Forelimb muscle (tissue), 1 donor: ENCODE measurements around the gene ACOT8. TPM values are rescaled to one million over a fixed set of nuclear protein-coding genes. Genes with fewer than 3 reads are reported as not detected.
A peak's percentile ranks its signal among the peaks of the same experiment; 100 is the strongest.
"Not testable (repeated sequence)": the region's sequence is repeated elsewhere in the genome, so short reads cannot be mapped to it uniquely, and the experiment has no call there.

Experiments
- DNase-seq: peaks from one replicate; pipeline ENCODE4 v3.0.0-alpha.2; 2013; ENCODE audit warnings: low read depth
- polyA plus RNA-seq: library from polyadenylated mRNA; unstranded; fragments of 120-200 nt; gene quantifications from one replicate; pipeline ENCODE4 v1.2.1, GENCODE V29; 2013; ENCODE audit not compliant: insufficient read length

ACOT8 gene
- polyA plus RNA-seq, 1 donor, result 23.4 TPM

DNA sequence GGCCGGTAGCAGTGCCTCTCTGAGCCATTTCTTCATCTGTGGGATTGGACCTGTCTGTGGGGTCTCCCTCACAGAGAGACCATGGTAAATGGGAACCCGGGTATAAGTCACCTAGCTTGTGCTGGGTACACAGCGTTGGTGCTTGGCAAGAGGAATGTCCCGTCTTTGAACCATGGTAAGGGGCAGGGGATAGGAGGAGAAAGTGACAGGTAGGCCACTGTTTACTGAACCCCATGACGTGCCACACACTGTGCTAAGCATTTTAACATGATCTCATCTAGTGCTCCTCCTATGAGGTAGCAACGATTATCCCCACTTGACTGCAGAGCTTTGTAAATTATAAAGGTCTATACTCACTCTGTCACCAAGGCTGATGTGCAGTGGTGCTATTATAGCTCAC lies 29.5 kb downstream of the ACOT8 start:
- DNase-seq, result no peak

DNA sequence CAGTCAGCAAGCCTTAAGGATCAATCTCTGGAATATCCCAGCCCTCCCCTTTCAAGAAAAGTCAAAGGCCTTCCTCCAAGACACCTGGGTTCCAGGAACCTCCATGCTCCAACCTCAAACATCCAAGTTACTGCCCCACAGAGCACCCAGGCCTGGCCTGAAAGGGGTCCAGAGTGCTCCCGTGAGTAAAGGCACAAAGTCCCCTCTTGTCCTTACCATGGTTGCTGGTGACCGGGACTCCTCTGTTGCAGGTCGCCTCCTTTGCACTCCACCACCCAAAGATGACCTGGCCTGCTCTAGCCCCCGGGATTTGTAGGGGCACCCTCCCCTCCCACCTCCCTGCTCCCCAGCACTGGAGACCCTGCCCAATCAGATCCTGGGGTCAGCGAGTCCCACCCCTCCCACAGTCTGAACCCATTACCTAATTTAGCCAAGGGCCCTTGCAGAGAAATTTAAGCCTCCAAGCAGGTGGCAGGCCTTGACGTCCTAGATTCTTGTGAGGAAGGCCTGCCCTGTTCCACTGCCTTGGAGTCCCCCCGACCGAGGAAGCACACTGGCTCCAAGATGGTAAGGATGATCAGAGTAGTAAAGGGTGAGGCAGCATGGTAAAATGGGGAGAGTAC lies 30.1 kb downstream of the ACOT8 start, which contains the start of gene TNNC2:
Gene TNNC2, minus strand, starts transcription at position 283 of the 623 bp plus-strand sequence. Its CDS starts 64 bp downstream, at position 219.
- DNase-seq, result no peak

DNA sequence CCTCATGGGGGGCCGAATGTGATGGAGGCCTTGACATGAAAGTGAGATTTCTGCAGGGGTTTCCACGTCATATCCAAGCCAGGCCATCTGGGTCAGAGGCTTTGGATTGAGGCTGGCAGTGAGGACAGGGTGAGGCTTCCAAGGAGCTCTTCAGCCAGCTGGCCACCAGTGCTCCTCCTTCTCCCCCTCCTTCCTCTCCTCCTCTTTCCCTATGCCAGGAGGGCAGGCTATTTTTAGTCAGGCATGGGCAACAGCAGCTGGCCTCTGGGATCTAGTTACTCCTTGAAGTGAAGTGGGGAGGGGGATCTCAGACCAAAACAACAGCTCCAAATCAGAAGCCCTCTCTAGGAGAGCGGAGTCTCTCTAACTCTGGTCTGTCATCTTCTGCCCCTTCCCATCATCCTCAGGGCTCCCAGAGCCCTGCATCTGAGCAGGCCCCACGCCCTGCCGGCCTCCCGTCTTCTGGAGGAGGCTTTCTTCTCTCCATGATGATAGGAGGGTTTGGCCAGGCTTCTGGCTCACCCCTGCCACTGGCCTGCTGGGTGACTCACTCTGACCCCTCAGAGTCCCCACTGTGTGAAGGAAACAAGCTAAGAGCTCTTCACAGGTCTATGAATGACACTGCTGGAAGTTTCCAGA lies 30.7 kb downstream of the ACOT8 start:
- no peak for DNase-seq

- no peak for DNase-seq
Observed at GRCh38 chr20:45823949-45824835, 33.0 kb downstream of the ACOT8 start.

GRCh38 chr20:45822857-45823256 lies 34.3 kb downstream of the ACOT8 start:
- DNase-seq, result no peak

- DNase-seq, result no peak
Observed at GRCh38 chr20:45821947-45822346, 35.2 kb downstream of the ACOT8 start.

DNA sequence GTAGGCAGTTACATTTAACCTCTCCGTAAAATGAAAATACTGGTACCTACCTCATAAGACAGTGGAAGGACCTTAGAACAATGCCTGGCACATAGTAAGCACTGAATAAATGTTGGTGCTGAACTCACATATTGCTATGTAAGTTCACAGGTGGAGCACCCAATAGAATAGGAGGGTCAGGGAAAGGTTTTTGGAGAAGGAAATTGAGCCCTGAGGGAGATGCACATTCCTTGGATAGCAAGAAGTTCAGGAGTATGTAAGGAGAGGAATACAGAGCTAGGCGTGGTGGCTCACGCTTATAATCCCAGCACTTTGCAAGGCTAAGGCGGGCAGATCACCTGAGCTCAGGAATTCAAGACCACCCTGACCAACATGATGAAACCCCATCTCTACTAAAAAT lies 37.7 kb downstream of the ACOT8 start:
- DNase-seq, result no peak

- DNase-seq, result no peak
Observed at GRCh38 chr20:45818239-45818638, 39.0 kb downstream of the ACOT8 start.

- DNase-seq, result no peak
Observed at GRCh38 chr20:45817376-45818194, 39.6 kb downstream of the ACOT8 start.

- no peak for DNase-seq
Observed at GRCh38 chr20:45816951-45817350, 40.2 kb downstream of the ACOT8 start.

DNA sequence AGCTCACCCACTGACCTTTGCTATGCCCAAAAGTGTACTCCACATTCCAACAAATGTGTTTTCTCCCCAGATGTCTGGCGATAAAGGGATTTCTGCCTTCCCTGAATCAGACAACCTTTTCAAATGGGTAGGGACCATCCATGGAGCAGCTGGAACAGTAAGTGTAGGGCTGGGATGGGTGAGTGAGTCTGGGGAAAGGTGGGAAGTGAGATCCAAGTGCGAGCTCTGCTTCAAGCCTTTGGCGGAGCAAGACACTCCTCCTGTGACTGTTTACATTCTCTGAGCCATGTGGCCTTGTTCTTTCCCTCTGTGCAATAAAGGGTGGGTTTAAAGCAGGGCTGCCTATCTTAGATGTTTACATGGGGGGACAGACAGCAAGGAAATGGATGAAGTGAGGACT lies 42.9 kb downstream of the ACOT8 start:
- DNase-seq, result no peak

DNA sequence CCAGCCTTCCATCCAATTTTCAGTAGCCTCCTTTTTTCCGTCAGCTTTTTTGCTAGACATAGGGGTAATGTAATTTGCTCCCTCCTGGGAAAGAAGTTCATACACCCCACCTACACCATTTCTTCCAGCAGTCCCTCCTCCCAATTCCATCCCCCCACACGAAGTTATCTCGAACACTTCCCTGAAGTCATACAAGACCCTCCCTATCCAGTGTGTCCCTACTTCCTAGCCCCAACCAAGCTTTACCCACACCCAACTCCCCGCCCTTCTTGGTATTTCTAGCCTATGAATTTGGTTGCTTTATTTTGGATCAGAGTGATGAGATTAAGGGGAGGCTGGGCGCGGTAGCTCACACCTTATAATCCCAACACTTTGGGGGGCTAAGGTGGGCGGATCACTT lies 43.7 kb downstream of the ACOT8 start:
- no peak for DNase-seq

DNA sequence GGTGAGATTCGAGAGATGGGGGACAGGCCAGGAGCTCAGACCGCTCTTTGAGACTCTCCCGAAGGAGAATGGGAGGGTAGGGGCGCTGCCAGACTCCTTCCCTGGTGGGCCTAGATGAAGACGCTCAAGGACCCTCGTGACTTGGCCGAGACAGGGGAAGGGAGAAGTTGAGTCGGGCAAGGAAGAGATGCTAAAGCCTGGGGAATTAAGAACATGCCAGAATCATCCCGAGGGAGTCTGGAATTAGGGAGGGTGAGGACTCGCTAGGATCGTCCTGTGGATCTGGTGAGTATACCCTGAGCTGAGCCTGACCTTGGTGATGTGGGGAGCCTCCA lies 44.2 kb downstream of the ACOT8 start:
- DNase-seq, result no peak

GRCh38 chr20:45812157-45813005 lies 44.8 kb downstream of the ACOT8 start, which contains the start of gene UBE2C:
UBE2C (plus strand) TSS chr20:45812644; CDS start chr20:45812696, 52 bp downstream.
- DNase-seq, result peak; percentile 99

DNA sequence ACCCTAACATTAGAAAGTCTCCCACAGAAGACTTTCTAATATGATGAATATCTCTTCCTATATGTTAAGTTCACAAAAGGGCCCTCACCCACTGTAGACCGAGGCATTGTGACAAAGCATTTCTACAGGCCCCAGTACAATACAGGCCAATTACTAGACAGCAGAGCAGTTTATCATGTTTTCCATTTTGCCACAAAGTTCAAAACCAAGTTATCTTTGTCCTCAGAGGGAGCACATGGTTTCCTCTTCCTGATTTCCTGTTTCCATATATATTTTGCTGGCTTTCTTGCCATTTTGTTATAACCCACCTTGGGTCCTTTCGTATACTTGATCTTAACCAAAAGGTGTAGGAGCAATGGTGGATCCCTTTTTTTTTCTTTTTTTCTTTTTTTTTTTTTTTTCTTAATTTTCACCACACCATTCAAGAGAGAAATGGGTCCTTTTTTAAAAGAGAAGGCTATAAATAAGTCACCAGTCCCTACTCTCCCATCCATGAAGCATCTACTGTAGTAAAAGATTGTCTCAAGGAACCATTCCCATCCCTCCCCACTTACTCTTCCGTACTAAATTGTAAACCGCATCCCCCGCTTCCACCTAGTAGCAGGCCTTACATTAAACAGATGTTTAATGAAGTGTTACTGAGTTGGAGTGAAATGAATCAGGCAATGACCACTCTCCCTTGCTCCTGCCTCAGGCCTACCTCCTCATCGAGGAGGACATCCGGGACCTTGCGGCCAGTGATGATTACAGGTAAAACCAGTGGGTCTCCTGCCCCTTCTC lies 46.8 kb downstream of the ACOT8 start:
- DNase-seq, result no peak

- no peak for DNase-seq
Observed at GRCh38 chr20:45801851-45802250, 55.3 kb downstream of the ACOT8 start.

DNA sequence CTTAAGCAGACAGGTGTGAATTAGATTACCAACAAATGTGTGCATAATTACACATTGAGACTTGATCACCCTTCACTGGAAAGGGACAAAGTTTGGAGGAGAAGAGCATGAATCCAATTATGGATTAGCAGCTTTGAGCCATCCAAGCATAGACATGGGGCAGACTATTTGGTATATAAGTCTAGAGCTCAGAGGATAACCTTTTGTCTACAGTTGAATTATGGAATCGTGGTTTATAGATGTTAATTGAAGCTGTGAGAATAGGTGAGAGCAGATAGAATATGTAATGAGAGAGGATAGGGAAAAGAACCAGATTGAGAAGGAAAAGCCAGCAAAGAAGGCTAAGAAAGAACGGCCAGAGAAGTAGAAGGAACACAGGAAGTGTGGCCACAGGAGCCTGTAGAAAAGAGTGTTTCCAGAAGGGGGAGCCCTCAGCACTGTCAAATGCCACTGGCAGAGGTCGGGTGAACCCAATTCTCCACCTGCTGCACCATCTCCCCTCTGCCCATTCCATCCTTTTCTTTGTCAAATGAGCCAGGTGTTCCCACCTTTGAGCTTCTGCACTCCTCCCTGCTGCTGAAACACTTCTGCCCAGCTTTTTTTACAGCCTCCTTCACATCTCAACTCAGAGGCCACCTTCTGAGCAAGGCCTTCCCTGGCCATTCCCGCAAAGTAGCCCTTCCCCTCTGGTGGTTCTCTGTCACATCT lies 58.1 kb downstream of the ACOT8 start:
- DNase-seq, result no peak

GRCh38 chr20:45797955-45798354 lies 59.2 kb downstream of the ACOT8 start:
- not testable (repeated sequence) for DNase-seq

DNA sequence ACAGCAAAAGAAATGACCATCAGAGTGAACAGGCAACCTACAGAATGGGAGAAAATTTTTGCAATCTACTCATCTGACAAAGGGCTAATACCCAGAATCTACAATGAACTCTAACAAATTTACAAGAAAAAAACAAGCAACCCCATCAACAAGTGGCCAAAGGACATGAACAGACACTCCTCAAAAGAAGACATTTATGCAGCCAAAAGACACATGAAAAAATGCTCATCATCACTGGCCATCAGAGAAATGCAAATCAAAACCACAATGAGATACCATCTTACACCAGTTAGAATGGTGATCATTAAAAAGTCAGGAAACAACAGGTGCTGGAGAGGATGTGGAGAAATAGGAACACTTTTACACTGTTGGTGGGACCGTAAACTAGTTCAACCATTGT lies 59.7 kb downstream of the ACOT8 start:
- DNase-seq, result not testable (repeated sequence)
